Upper lobe of left lung (tissue), 6 donors: ENCODE results near the gene UBE2B. TPM values are rescaled to one million over a fixed set of nuclear protein-coding genes. Genes with fewer than 3 reads are reported as not detected.
"Not testable (repeated sequence)": the region's sequence is repeated elsewhere in the genome, so short reads cannot be mapped to it uniquely, and the experiment has no call there.

Experiments used
- ATAC-seq, 2 donors: fragments of 200-7000 bp; cut with Tn5 transposase; one replicate each; pipeline ENCODE4 v1.9.1; 2022; ENCODE audit warnings: mild to moderate bottlenecking in 2 of 2, moderate library complexity in 2 of 2; ENCODE audit not compliant: low FRiP score in 2 of 2
- DNase-seq, 2 donors: peaks; one replicate each; pipeline ENCODE4 v3.0.0-alpha.2; 2019 to 2020
- H3K27ac ChIP-seq, 4 donors: fragments of 200-600 bp; sonication (generic); one replicate each; pipeline ENCODE4 v1.5.1; 2016 to 2019
- H3K27me3 ChIP-seq, 4 donors: fragments of 200-600 bp; sonication (generic); one replicate each; pipeline ENCODE4 v1.5.1; 2017 to 2019
- H3K36me3 ChIP-seq, 4 donors: fragments of 200-600 bp; sonication (generic); one replicate each; pipeline ENCODE4 v1.5.1; 2016 to 2019
- H3K4me1 ChIP-seq, 4 donors: fragments of 200-600 bp; sonication (generic); one replicate each; pipeline ENCODE4 v1.5.1; 2018 to 2019
- H3K4me3 ChIP-seq, 4 donors: fragments of 200-600 bp; sonication (generic); one replicate each; pipeline ENCODE4 v1.5.1; 2017 to 2019; ENCODE audit warnings: mild to moderate bottlenecking in 2 of 4, moderate library complexity in 1 of 4
- H3K9me3 ChIP-seq, 4 donors: fragments of 200-600 bp; sonication (generic); one replicate each; pipeline ENCODE4 v1.5.1; 2018 to 2019
- CTCF ChIP-seq, 6 experiments: fragments of 450-650 bp in 4 of 6; fragments of 200-600 bp in 2 of 6; sonication (generic) in 2 of 6; IDR thresholded peaks; one replicate each; pipeline ENCODE4 v1.5.1; 2016 to 2019; ENCODE audit warnings: antibody characterized with exemption in 6 of 6
- EP300 ChIP-seq, 4 donors: sonication (generic); formaldehyde crosslinking; IDR thresholded peaks; one replicate each; pipeline ENCODE4 v1.5.1; 2017; ENCODE audit warnings: antibody characterized with exemption in 4 of 4, control low read depth in 2 of 4
- POLR2A ChIP-seq, 4 donors: fragments of 450-650 bp; IDR thresholded peaks; one replicate each; pipeline ENCODE4 v1.5.1; 2016 to 2017; ENCODE audit warnings: antibody characterized with exemption in 4 of 4, mild to moderate bottlenecking in 2 of 4
- POLR2AphosphoS5 ChIP-seq, 2 donors: sonication (generic); formaldehyde crosslinking; IDR thresholded peaks; one replicate each; pipeline ENCODE4 v1.5.1; 2017; ENCODE audit warnings: antibody characterized with exemption in 2 of 2
- WGBS, 2 donors: methylation state at CpG; one replicate each; pipeline ENCODE4 v1.1.5; 2017 to 2018; 5-methylcytosine and 5-hydroxymethylcytosine counted together
- total RNA-seq, 6 donors: library from RNA; depleted of rRNA in 4 of 6; stranded (reverse); fragments of >200 nt in 4 of 6; gene quantifications; one replicate each; pipeline versions ENCODE4 v1.1.0 to v1.2.1, GENCODE V29; 2016 to 2021
- donor health status: DM: no; HTN: no; CAD: no; lungs with moderate emphysema.
- donor health status: DM: no; HTN: yes; CAD: no; lungs with severe emphysema.

Gene UBE2B
- total RNA-seq, 6 donors from 2014 or later = 34.6 to 146 (median 70.7) TPM

- 0% methylated on average over 17 to 29 of the region's 29 CpGs for WGBS, 2 donors
- Histone ChIP-seq H3K9me3 (no peaks in the 10 kb centered on the region), H3K4me3 (peak overlapping the region; percentile 70 to 92 (median 83)), H3K4me1 (peaks cover 13 to 36% (median 27%) of the 10 kb centered on the region in 4 donors), H3K27ac (peak overlapping the region; percentile 94 to 100 (median 99)), H3K36me3 (peaks cover 0 to 10% (median 4%) of the 10 kb centered on the region in 4 donors), H3K27me3 (no peaks in the 10 kb centered on the region)
- DNase-seq = peak; percentile 80 to 87
- peak; percentile 56 to 61 for ATAC-seq
- TF ChIP-seq POLR2A (IDR thresholded peaks at IDR 0.05) (peak in 1 of 4 donors; percentile 9), POLR2AphosphoS5 (IDR thresholded peaks at IDR 0.05) (no peak)
Observed at GRCh38 chr5:134371834-134372340, 518 bp downstream of the UBE2B start.

- DNase-seq, H3K27me3 ChIP-seq, ATAC-seq, H3K9me3 ChIP-seq, H3K27ac ChIP-seq: not testable (repeated sequence)
- 79 to 94% methylated on average over 5 of the region's 5 CpGs for WGBS, 2 donors
- Histone ChIP-seq H3K4me3 (peak overlapping the region in 1 of 4 donors; percentile 86), H3K36me3 (peaks cover 4 to 26% (median 17%) of the 10 kb centered on the region in 4 donors), H3K4me1 (peaks cover 10 to 42% (median 25%) of the 10 kb centered on the region in 4 donors)
Observed at GRCh38 chr5:134373633-134374032, 2.3 kb downstream of the UBE2B start.

- DNase-seq (no peak), ATAC-seq (no peak)
- 77 to 81% methylated on average over 3 of the region's 3 CpGs for WGBS, 2 donors
- H3K36me3 ChIP-seq = peaks cover 4 to 31% (median 18%) of the 10 kb centered on the region in 4 donors
- no peak overlapping the region for H3K27ac ChIP-seq
- no peak for TF ChIP-seq POLR2AphosphoS5 (IDR thresholded peaks at IDR 0.05)
- TF ChIP-seq CTCF (IDR thresholded peaks at IDR 0.05) = no peak
- TF ChIP-seq POLR2A (IDR thresholded peaks at IDR 0.05) = no peak
- TF ChIP-seq EP300 (IDR thresholded peaks at IDR 0.05) = no peak
- H3K9me3 ChIP-seq = no peaks in the 10 kb centered on the region
- peaks cover 10 to 42% (median 25%) of the 10 kb centered on the region in 4 donors for H3K4me1 ChIP-seq
- H3K27me3 ChIP-seq = no peaks in the 10 kb centered on the region
- H3K4me3 ChIP-seq = no peak overlapping the region
Observed at GRCh38 chr5:134374232-134374631, 2.9 kb downstream of the UBE2B start.

DNA sequence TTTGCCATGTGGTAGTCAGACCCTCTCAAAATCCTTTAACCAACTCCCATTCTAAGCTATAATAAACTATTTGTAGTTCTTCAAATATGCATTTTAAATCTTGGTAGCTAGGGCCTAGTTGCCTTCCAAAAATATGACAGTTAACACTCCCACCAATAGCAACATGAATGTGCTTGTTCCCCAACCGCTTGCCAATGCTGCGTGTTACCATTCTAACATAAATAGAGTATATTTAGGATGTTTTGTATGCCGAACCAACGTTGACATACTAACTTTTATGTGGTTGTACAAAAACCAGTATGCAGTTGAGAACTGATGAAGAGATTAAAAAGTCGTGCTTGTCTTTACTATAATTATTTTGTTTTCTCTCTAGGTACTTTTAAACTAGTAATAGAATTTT is 9.0 kb downstream of the UBE2B start:
- Histone ChIP-seq H3K4me3 (no peak overlapping the region), H3K27ac (no peak overlapping the region), H3K36me3 (peaks cover 10 to 89% (median 62%) of the 10 kb centered on the region in 4 donors), H3K4me1 (peaks cover 0 to 15% (median 4%) of the 10 kb centered on the region in 4 donors), H3K9me3 (no peaks in the 10 kb centered on the region), H3K27me3 (no peaks in the 10 kb centered on the region)
- no peak for DNase-seq
- TF ChIP-seq EP300 (IDR thresholded peaks at IDR 0.05) (no peak), POLR2A (IDR thresholded peaks at IDR 0.05) (no peak), CTCF (IDR thresholded peaks at IDR 0.05) (no peak), POLR2AphosphoS5 (IDR thresholded peaks at IDR 0.05) (no peak)
- WGBS, 2 donors = 87 to 88% methylated on average over 5 of the region's 5 CpGs
- no peak for ATAC-seq

GRCh38 chr5:134382204-134382603 is 10.8 kb downstream of the UBE2B start:
- 94 to 100% methylated on average over 2 of the region's 2 CpGs for WGBS, 2 donors
- Histone ChIP-seq H3K36me3 (peaks cover 10 to 93% (median 68%) of the 10 kb centered on the region in 4 donors), H3K4me1 (peaks cover 0 to 11% (median 0%) of the 10 kb centered on the region in 4 donors)
- not testable (repeated sequence) for ATAC-seq, DNase-seq, H3K27me3 ChIP-seq, H3K4me3 ChIP-seq, H3K27ac ChIP-seq, H3K9me3 ChIP-seq

- Histone ChIP-seq H3K27ac (no peak overlapping the region), H3K9me3 (no peaks in the 10 kb centered on the region), H3K36me3 (peaks cover 17 to 96% (median 70%) of the 10 kb centered on the region in 4 donors), H3K27me3 (no peaks in the 10 kb centered on the region), H3K4me3 (no peak overlapping the region), H3K4me1 (no peaks in the 10 kb centered on the region)
- DNase-seq (no peak), ATAC-seq (no peak)
- 73 to 74% methylated on average over 4 of the region's 4 CpGs for WGBS, 2 donors
- no peak for TF ChIP-seq EP300 (IDR thresholded peaks at IDR 0.05)
- TF ChIP-seq POLR2A (IDR thresholded peaks at IDR 0.05) = no peak
- TF ChIP-seq CTCF (IDR thresholded peaks at IDR 0.05) = no peak
- no peak for TF ChIP-seq POLR2AphosphoS5 (IDR thresholded peaks at IDR 0.05)
Observed at GRCh38 chr5:134383980-134384697, 12.8 kb downstream of the UBE2B start.
